ENCODE data around the gene CALML3. TPM values are rescaled to one million over a fixed set of nuclear protein-coding genes. Genes with fewer than 3 reads are reported as not detected.
A peak's percentile ranks its signal among the peaks of the same experiment; 100 is the strongest.

Gene CALML3
- total and polyA plus RNA-seq, 8 donors = 0.46 to 64.6 TPM; not detected in 6

DNA sequence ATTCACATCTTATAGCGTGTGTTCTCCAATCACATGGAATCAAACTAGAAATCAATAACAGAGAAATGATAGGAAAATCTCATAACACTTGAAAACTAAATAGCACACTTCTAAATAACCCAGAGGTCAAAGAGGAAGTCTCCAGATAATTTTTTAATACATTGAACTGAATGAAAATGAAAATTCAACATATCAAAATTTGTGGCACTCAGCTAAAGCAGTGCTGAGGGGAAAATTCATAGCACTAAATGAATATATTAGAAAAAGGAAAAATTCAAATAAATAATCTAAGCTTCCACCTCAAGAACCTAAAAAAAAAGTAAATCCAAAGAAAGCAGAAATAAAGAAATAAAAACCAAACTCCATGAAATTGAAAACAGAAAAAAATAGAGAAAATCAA lies 17.3 kb downstream of the CALML3 start:
- Histone ChIP-seq H3K9me3 (peaks cover 0 to 10% (median 0%) of the 10 kb centered on the region in 4 donors), H3K4me1 (peaks cover 23 to 50% (median 36%) of the 10 kb centered on the region in 4 donors), H3K27ac (no peak overlapping the region), H3K27me3 (no peaks in the 10 kb centered on the region), H3K4me3 (no peak overlapping the region), H3K36me3 (no peaks in the 10 kb centered on the region)
- intact Hi-C loops (cut with DNase I; ENCODE audit: low total_unique reads) = no loop called here
- 94 to 99% (median 98%) methylated on average over 1 of the region's 1 CpG for WGBS, 5 donors
- no peak for TF ChIP-seq EP300 (IDR thresholded peaks at IDR 0.05)
- TF ChIP-seq POLR2A (IDR thresholded peaks at IDR 0.05) = no peak
- TF ChIP-seq, protein P1, sequence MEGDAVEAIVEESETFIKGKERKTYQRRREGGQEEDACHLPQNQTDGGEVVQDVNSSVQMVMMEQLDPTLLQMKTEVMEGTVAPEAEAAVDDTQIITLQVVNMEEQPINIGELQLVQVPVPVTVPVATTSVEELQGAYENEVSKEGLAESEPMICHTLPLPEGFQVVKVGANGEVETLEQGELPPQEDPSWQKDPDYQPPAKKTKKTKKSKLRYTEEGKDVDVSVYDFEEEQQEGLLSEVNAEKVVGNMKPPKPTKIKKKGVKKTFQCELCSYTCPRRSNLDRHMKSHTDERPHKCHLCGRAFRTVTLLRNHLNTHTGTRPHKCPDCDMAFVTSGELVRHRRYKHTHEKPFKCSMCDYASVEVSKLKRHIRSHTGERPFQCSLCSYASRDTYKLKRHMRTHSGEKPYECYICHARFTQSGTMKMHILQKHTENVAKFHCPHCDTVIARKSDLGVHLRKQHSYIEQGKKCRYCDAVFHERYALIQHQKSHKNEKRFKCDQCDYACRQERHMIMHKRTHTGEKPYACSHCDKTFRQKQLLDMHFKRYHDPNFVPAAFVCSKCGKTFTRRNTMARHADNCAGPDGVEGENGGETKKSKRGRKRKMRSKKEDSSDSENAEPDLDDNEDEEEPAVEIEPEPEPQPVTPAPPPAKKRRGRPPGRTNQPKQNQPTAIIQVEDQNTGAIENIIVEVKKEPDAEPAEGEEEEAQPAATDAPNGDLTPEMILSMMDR (IDR thresholded peaks at IDR 0.05) = no peak
- no peak for TF ChIP-seq POLR2AphosphoS5 (IDR thresholded peaks at IDR 0.05)
- no peak for DNase-seq

DNA sequence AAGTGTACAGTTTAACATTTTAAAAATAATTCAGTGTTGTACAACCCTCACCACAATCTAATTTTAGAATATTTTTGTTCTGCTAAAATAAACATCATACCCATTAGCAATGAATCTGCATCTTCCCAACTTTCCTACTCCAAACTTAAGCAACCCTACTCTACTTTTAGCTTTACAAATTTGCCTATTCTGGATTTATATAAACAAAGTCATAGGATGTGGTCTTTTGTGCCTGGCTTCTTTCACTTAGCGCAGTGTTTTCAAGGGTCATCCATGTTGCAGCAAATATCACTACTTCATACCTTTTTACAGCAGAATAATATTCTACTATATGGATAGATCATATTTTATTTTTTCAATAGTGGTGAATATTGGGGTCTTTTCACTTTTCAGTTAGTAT lies 18.9 kb downstream of the CALML3 start:
- intact Hi-C loops (cut with DNase I; ENCODE audit: low total_unique reads) = no loop called here
- Histone ChIP-seq H3K27me3 (no peaks in the 10 kb centered on the region), H3K9me3 (peaks cover 0 to 10% (median 0%) of the 10 kb centered on the region in 4 donors), H3K27ac (peak overlapping the region in 4 of 5 donors; percentile 87 to 97 (median 91)), H3K36me3 (no peaks in the 10 kb centered on the region), H3K4me1 (peaks cover 38 to 53% (median 45%) of the 10 kb centered on the region in 4 donors), H3K4me3 (no peak overlapping the region)
- TF ChIP-seq POLR2AphosphoS5 (IDR thresholded peaks at IDR 0.05) (no peak), EP300 (IDR thresholded peaks at IDR 0.05) (no peak)
- TF ChIP-seq, protein P1 (IDR thresholded peaks at IDR 0.05) = no peak
- 94 to 100% (median 95%) methylated on average over 1 of the region's 1 CpG for WGBS, 5 donors
- DNase-seq = no peak

DNA sequence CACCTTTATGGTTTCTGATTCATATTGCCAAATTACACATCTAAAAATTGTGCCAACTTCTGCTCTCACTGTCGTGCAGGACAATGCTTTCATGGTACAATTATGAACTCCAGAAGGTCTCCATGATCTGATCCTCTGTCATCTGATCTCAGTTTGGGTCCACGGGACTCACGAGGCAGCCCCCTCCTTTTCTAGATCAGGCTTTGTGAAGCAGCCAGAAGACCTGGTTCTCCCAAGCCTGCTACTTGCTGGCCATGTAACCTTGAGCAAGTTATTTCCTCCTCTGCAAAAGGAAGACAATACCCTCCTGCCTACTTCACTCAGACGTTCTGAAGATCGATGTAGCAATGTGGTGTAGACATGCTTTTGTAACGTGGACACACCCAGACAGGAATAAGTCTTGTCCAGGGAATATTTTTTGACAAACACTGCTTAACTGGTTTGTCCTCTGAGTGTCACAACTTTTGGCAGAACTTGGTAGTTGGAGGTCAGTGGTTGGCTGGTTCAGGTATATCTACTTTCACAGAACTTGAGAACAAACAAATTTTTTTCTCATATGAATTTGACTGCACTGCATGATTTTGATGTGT lies 19.6 kb downstream of the CALML3 start:
- TF ChIP-seq POLR2AphosphoS5 (IDR thresholded peaks at IDR 0.05) (peak in 2 of 3 donors; percentile 33 to 39), POLR2A (IDR thresholded peaks at IDR 0.05) (no peak)
- peak; percentile 25 to 55 for DNase-seq
- intact Hi-C loops (cut with DNase I; ENCODE audit: low total_unique reads) = no loop called here
- Histone ChIP-seq H3K36me3 (no peaks in the 10 kb centered on the region), H3K27ac (peak overlapping the region; percentile 87 to 97 (median 91)), H3K4me1 (peaks cover 42 to 54% (median 48%) of the 10 kb centered on the region in 4 donors), H3K4me3 (no peak overlapping the region), H3K9me3 (peaks cover 0 to 10% (median 0%) of the 10 kb centered on the region in 4 donors), H3K27me3 (no peaks in the 10 kb centered on the region)
- 29 to 55% (median 45%) methylated on average over 6 of the region's 6 CpGs for WGBS, 5 donors

DNA sequence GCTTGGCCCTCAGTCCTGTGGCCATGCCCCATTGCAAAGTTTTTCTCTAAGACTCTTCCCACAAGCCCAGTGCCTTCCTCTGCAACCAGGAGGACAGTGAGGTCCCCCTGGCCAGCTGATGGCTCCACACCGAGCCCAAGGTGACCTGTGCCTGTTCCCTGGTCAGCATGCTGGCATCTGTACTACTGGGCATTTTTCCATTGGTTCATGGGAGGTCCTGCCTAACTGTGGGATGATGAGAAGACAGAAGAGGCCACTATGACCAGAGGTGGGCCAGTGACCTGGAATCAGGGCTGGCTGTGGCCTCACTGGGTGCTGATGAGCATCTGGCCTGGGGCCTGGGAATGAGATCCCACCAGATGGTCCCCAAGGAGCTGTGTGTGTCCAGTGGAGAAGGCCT lies 20.2 kb downstream of the CALML3 start:
- intact Hi-C loops (cut with DNase I; ENCODE audit: low total_unique reads) = no loop called here
- peaks cover 44 to 58% (median 52%) of the 10 kb centered on the region in 4 donors for H3K4me1 ChIP-seq
- H3K36me3 ChIP-seq = no peaks in the 10 kb centered on the region
- H3K27ac ChIP-seq = peak overlapping the region; percentile 87 to 97 (median 91)
- peaks cover 0 to 10% (median 0%) of the 10 kb centered on the region in 4 donors for H3K9me3 ChIP-seq
- peak in 1 of 2 donors; percentile 25 for DNase-seq
- H3K27me3 ChIP-seq = no peaks in the 10 kb centered on the region
- TF ChIP-seq, protein P1 (IDR thresholded peaks at IDR 0.05) = no peak
- TF ChIP-seq POLR2A (IDR thresholded peaks at IDR 0.05) (no peak), EP300 (IDR thresholded peaks at IDR 0.05) (no peak), POLR2AphosphoS5 (IDR thresholded peaks at IDR 0.05) (no peak)
- 38 to 76% (median 57%) methylated on average over 1 of the region's 1 CpG for WGBS, 5 donors
- no peak overlapping the region for H3K4me3 ChIP-seq

DNA sequence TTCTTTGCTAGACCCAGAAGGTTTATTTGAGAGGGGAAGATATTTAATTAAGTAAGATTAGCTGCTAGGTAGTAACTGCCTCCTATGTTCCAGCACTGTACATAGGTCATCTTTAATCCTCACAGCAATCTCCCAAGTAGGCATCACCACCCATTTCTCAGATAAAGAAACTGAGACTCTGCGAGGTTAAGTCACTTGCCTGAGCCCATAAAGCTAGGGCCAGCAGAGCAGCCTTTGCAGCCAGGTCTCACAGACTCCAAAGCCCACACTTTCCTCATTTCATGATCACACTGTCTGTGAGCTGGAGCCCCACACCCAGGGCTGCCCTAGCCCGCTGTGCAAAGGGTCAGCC lies 20.6 kb downstream of the CALML3 start:
- WGBS, 5 donors = 42 to 66% (median 62%) methylated on average over 2 of the region's 2 CpGs

More for the DNA sequence above, 20.6 kb downstream of the CALML3 start:
- DNase-seq = no peak
- Histone ChIP-seq H3K27me3 (no peaks in the 10 kb centered on the region), H3K27ac (peak overlapping the region; percentile 87 to 97 (median 91)), H3K4me3 (no peak overlapping the region), H3K36me3 (no peaks in the 10 kb centered on the region), H3K9me3 (peaks cover 0 to 10% (median 0%) of the 10 kb centered on the region in 4 donors), H3K4me1 (peaks cover 44 to 59% (median 52%) of the 10 kb centered on the region in 4 donors)
- TF ChIP-seq POLR2AphosphoS5 (IDR thresholded peaks at IDR 0.05) = no peak
- no peak for TF ChIP-seq POLR2A (IDR thresholded peaks at IDR 0.05)
- no peak for TF ChIP-seq EP300 (IDR thresholded peaks at IDR 0.05)
- TF ChIP-seq, protein P1 (IDR thresholded peaks at IDR 0.05) = no peak
- intact Hi-C loops (cut with DNase I; ENCODE audit: low total_unique reads) = no loop called here

Measured in stomach (tissue), 9 donors.